ENCODE results near the gene OVOL1. TPM values are rescaled to one million over a fixed set of nuclear protein-coding genes. Genes with fewer than 3 reads are reported as not detected.

OVOL1 gene
- total RNA-seq, 1 donor from 2014 or later: 0.16 TPM

DNA sequence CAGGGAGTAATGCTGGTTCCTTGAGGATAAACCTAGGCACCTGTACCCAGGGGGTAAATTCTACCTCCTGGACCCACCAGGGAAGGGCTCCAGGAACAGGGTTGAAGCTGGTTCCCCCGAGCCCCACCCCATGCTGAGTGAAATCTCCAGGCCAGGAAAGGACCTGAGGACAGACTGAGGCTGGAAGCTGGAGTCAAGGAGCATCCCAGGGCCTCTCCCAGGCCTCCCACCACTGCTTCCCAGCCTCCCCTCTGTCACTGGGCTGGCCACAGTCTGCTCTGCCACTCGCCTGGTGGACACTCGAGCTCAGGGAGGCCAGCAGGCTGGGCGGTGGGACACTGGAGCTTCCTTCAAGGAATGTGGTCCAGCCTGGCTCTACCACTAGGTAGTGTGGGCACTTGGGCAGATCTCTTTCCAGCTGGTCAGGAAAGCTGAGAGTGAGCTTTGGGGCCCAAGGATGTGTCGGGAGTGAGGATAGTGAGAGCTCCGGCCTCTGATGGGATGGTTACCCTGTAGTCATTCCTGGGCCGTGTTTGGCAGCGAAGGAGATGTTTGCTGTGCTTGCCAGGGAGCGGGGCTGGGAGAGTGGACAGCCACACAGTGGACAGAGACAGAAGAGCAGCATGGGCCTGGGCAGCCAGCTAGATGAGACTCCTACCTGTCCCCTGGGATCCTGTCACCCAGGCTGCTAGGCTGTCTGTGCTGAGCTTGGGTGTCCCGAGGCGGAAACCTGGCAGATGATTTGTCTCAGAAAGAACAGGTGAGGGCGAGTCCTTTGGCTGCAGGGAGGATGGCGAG, 3.4 kb downstream of the OVOL1 start:
- peaks cover 28% of the 10 kb centered on the region for H3K27me3 Mint-ChIP-seq (ENCODE audit: low read depth)
- H3K4me1 Mint-ChIP-seq (ENCODE audit: low read depth): peaks cover 28% of the 10 kb centered on the region
- DNase-seq (ENCODE audit: low spot score): no peak
- H3K4me3 Mint-ChIP-seq (ENCODE audit: low read depth): no peak overlapping the region
- peak overlapping the region; percentile 11 for H3K27ac Mint-ChIP-seq
- no peaks in the 10 kb centered on the region for H3K9me3 Mint-ChIP-seq
- H3K36me3 Mint-ChIP-seq (ENCODE audit: low read depth): peaks cover 3% of the 10 kb centered on the region
- intact Hi-C loops (cut with micrococcal nuclease): no loop called here

DNA sequence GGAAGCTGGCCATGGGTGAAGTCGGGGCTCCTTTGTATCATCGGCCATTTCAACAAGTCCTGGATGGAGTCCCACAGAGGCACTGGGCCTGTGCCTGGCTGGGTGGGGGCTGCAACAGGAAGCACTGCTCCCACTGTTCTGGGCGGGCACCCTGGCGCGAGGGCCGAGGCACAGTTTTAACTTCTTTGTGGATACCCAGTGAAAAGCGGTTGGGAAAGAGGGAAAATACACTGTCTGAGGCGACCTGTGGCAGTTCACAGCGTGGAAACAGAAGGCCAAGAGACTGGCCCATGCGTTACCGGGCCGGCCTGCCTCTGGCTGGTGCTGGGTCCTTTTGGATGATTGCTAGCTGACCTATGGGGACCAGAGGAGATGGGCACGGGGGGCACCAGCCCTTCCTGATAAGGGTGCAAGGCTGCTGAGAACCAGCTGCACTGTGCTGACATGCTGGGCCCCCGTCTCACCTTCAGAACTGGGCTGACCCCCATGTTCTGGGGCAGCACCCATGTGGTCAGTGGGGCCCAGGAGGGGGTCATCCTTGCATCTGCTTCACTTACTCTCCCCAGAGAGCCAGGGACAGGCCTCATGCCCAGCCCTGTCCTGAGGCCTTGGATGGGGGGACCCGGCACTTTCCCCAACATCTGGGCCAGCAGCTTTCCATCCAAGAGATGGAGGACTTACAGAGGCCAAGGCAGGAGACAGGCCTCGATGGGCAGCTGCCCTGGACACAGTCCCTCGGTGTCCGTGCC, 4.2 kb downstream of the OVOL1 start:
- peak overlapping the region; percentile 55 for H3K27ac Mint-ChIP-seq
- peaks cover 21% of the 10 kb centered on the region for H3K27me3 Mint-ChIP-seq (ENCODE audit: low read depth)
- H3K4me1 Mint-ChIP-seq (ENCODE audit: low read depth): peaks cover 22% of the 10 kb centered on the region

DNA sequence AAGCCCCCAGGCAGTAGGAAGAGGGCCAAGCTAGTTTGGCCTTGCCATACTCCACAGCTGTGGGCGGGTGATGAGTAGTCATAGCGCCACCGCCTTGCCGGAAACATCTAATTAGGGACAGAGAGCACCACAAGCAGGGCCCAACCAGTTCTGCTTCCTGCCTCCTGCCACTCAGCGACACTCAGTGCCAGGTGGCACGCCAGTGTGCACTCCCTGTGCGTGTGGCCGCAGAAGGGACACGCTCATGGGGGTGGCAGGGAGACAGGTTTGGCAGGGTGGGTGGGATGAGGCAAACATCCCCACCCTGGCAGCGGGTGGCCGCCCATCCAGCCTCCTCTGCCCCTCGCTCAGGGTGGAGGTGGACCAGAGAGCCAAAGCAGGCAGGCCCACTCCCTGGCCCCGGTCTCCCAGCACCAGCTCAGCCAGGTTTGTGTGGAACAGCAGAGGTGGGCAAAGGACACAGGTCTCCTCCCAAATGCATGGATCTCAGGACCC, 4.9 kb downstream of the OVOL1 start:
- Mint-ChIP-seq H3K27ac (peak overlapping the region; percentile 55), H3K4me3 (ENCODE audit: low read depth) (no peak overlapping the region), H3K4me1 (ENCODE audit: low read depth) (peaks cover 24% of the 10 kb centered on the region), H3K27me3 (ENCODE audit: low read depth) (peaks cover 21% of the 10 kb centered on the region), H3K36me3 (ENCODE audit: low read depth) (peaks cover 3% of the 10 kb centered on the region), H3K9me3 (no peaks in the 10 kb centered on the region)
- peak; percentile 68 for DNase-seq (ENCODE audit: low spot score)
- intact Hi-C loops (cut with micrococcal nuclease): loop anchor here (1.0 kb wide), 1 partner anchor 11 kb away; the partner anchor contains the start of gene AP5B1

More for the DNA sequence above, 4.2 kb downstream of the OVOL1 start:
- Mint-ChIP-seq H3K4me3 (ENCODE audit: low read depth) (no peak overlapping the region), H3K36me3 (ENCODE audit: low read depth) (peaks cover 3% of the 10 kb centered on the region), H3K9me3 (no peaks in the 10 kb centered on the region)
- DNase-seq (ENCODE audit: low spot score): no peak
- intact Hi-C loops (cut with micrococcal nuclease): loop anchor here (1.0 kb wide), 1 partner anchor 11 kb away; the partner anchor contains the start of gene AP5B1

GRCh38 chr11:65792456-65792855, 5.6 kb downstream of the OVOL1 start:
- Mint-ChIP-seq H3K4me1 (ENCODE audit: low read depth) (peaks cover 24% of the 10 kb centered on the region), H3K4me3 (ENCODE audit: low read depth) (no peak overlapping the region), H3K27me3 (ENCODE audit: low read depth) (peaks cover 19% of the 10 kb centered on the region), H3K9me3 (no peaks in the 10 kb centered on the region), H3K36me3 (ENCODE audit: low read depth) (peaks cover 3% of the 10 kb centered on the region), H3K27ac (peak overlapping the region; percentile 58)
- intact Hi-C loops (cut with micrococcal nuclease): no loop called here
- DNase-seq (ENCODE audit: low spot score): no peak

DNA sequence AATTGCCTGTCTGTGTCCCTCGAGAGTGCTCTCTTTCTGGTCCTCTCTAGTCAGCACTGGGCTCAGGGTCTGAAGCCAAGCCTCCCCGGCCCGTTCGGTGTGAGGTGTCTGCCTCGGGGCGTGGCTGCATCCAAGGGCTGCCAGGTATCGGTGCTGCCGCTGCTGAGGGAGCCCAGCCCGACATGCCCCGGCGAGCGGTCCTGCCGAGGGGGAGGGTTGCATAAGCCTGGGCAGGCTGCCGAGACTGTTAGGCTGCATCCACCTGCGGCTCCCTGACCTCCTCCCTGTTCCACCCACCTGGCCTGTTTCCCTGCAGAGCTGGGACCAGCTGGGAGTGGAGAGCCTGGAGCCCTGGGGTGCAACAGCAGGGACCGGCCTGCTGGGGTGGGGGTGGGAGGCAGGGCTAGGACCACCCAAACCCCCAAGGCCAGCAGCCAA, 6.3 kb downstream of the OVOL1 start:
- H3K9me3 Mint-ChIP-seq: no peaks in the 10 kb centered on the region
- peaks cover under 1% of the 10 kb centered on the region for H3K36me3 Mint-ChIP-seq (ENCODE audit: low read depth)
- intact Hi-C loops (cut with micrococcal nuclease): no loop called here
- peaks cover 22% of the 10 kb centered on the region for H3K4me1 Mint-ChIP-seq (ENCODE audit: low read depth)
- DNase-seq (ENCODE audit: low spot score): no peak
- no peak overlapping the region for H3K4me3 Mint-ChIP-seq (ENCODE audit: low read depth)
- H3K27me3 Mint-ChIP-seq (ENCODE audit: low read depth): peaks cover 15% of the 10 kb centered on the region
- no peak overlapping the region for H3K27ac Mint-ChIP-seq

GRCh38 chr11:65793625-65794400, 7.0 kb downstream of the OVOL1 start:
- no peak for DNase-seq (ENCODE audit: low spot score)
- H3K36me3 Mint-ChIP-seq (ENCODE audit: low read depth): no peaks in the 10 kb centered on the region
- H3K4me1 Mint-ChIP-seq (ENCODE audit: low read depth): peaks cover 22% of the 10 kb centered on the region
- H3K27me3 Mint-ChIP-seq (ENCODE audit: low read depth): peaks cover 11% of the 10 kb centered on the region
- no peak overlapping the region for H3K4me3 Mint-ChIP-seq (ENCODE audit: low read depth)
- H3K9me3 Mint-ChIP-seq: no peaks in the 10 kb centered on the region
- intact Hi-C loops (cut with micrococcal nuclease): no loop called here
- H3K27ac Mint-ChIP-seq: no peak overlapping the region

GRCh38 chr11:65794570-65795510, 8.0 kb downstream of the OVOL1 start:
- Mint-ChIP-seq H3K27me3 (ENCODE audit: low read depth) (peaks cover 5% of the 10 kb centered on the region), H3K27ac (no peak overlapping the region), H3K36me3 (ENCODE audit: low read depth) (no peaks in the 10 kb centered on the region), H3K4me1 (ENCODE audit: low read depth) (peaks cover 22% of the 10 kb centered on the region), H3K9me3 (no peaks in the 10 kb centered on the region), H3K4me3 (ENCODE audit: low read depth) (no peak overlapping the region)
- no peak for DNase-seq (ENCODE audit: low spot score)
- intact Hi-C loops (cut with micrococcal nuclease): no loop called here

- Mint-ChIP-seq H3K27ac (no peak overlapping the region), H3K4me1 (ENCODE audit: low read depth) (peaks cover 7% of the 10 kb centered on the region), H3K27me3 (ENCODE audit: low read depth) (peaks cover 10% of the 10 kb centered on the region), H3K9me3 (no peaks in the 10 kb centered on the region), H3K4me3 (ENCODE audit: low read depth) (no peak overlapping the region), H3K36me3 (ENCODE audit: low read depth) (no peaks in the 10 kb centered on the region)
- no peak for DNase-seq (ENCODE audit: low spot score)
- intact Hi-C loops (cut with micrococcal nuclease): no loop called here
Observed at GRCh38 chr11:65796726-65797601, 10.1 kb downstream of the OVOL1 start.

- DNase-seq (ENCODE audit: low spot score): no peak
- no peak overlapping the region for H3K4me3 Mint-ChIP-seq (ENCODE audit: low read depth)
- no peaks in the 10 kb centered on the region for H3K9me3 Mint-ChIP-seq
- peaks cover 11% of the 10 kb centered on the region for H3K27me3 Mint-ChIP-seq (ENCODE audit: low read depth)
- no peak overlapping the region for H3K27ac Mint-ChIP-seq
- intact Hi-C loops (cut with micrococcal nuclease): no loop called here
- H3K4me1 Mint-ChIP-seq (ENCODE audit: low read depth): peaks cover 3% of the 10 kb centered on the region
- H3K36me3 Mint-ChIP-seq (ENCODE audit: low read depth): no peaks in the 10 kb centered on the region
Observed at GRCh38 chr11:65797711-65798110, 10.8 kb downstream of the OVOL1 start.

DNA sequence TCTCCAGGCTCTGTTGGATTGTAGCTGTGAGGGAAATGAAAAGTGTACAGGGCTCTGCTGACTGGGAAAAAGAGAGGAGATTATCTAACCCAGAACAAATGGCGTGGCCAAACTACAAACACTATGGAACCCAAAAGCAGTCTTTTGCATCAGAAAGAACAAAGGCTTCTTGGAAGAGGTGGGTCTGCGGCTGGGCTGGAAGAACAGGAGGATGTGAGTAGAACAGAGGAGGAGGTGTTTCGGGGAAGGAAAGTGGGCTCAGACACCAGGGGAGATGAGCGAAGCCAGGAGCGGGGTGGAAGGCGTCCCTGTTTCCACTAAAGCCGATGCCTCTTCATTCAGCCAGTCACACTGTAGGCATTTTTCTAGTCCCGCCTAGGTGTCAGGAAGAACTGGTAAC, 12.0 kb downstream of the OVOL1 start:
- no peak overlapping the region for H3K27ac Mint-ChIP-seq
- DNase-seq (ENCODE audit: low spot score): no peak
- H3K9me3 Mint-ChIP-seq: no peaks in the 10 kb centered on the region
- intact Hi-C loops (cut with micrococcal nuclease): no loop called here
- H3K4me3 Mint-ChIP-seq (ENCODE audit: low read depth): no peak overlapping the region
- no peaks in the 10 kb centered on the region for H3K36me3 Mint-ChIP-seq (ENCODE audit: low read depth)
- peaks cover 23% of the 10 kb centered on the region for H3K27me3 Mint-ChIP-seq (ENCODE audit: low read depth)
- H3K4me1 Mint-ChIP-seq (ENCODE audit: low read depth): peaks cover 3% of the 10 kb centered on the region
